Liver (tissue), 9 donors: ENCODE measurements around the gene LARGE1. TPM values are rescaled to one million over a fixed set of nuclear protein-coding genes. Genes with fewer than 3 reads are reported as not detected.

Experiments used
- DNase-seq: peaks from one replicate; pipeline ENCODE4 v3.0.0-alpha.2; 2017; ENCODE audit warnings: low spot score
- H3K27ac ChIP-seq, 2 donors: one replicate each; pipeline ENCODE4 v1.7.0; 2013; ENCODE audit warnings: inconsistent platforms in 2 of 2, low read length in 2 of 2, control low read depth in 1 of 2, low read depth in 1 of 2, mild to moderate bottlenecking in 1 of 2
- H3K27me3 ChIP-seq, 4 donors: one replicate each; pipeline versions ENCODE4 v1.6.1 to v1.7.0; 2013; ENCODE audit warnings: low read length in 3 of 4, inconsistent platforms in 1 of 4, mild to moderate bottlenecking in 1 of 4, moderate library complexity in 1 of 4; ENCODE audit not compliant: control insufficient read depth in 4 of 4, insufficient read depth in 4 of 4
- H3K36me3 ChIP-seq, 4 donors: one replicate each; pipeline versions ENCODE4 v1.6.1 to v1.7.0; 2013; ENCODE audit warnings: low read length in 3 of 4, mild to moderate bottlenecking in 3 of 4, low read depth in 1 of 4, moderate library complexity in 1 of 4; ENCODE audit not compliant: control insufficient read depth in 4 of 4, insufficient read depth in 3 of 4
- H3K4me1 ChIP-seq, 4 donors: one replicate each; pipeline versions ENCODE4 v1.6.1 to v1.7.0; 2013; ENCODE audit warnings: low read length in 3 of 4, mild to moderate bottlenecking in 3 of 4, moderate library complexity in 1 of 4; ENCODE audit not compliant: control insufficient read depth in 4 of 4, insufficient read depth in 4 of 4
- H3K4me3 ChIP-seq, 3 donors: one replicate each; pipeline versions ENCODE4 v1.6.1 to v1.7.0; 2013; ENCODE audit warnings: low read length in 3 of 3, control low read depth in 1 of 3, low read depth in 1 of 3, mild to moderate bottlenecking in 1 of 3
- H3K9ac ChIP-seq, 2 donors: one replicate each; pipeline ENCODE4 v1.7.0; 2013; ENCODE audit warnings: low read length in 2 of 2, mild to moderate bottlenecking in 2 of 2, moderate library complexity in 2 of 2, control low read depth in 1 of 2, low read depth in 1 of 2
- H3K9me3 ChIP-seq, 4 donors: one replicate each; pipeline versions ENCODE4 v1.6.1 to v1.7.0; 2013; ENCODE audit warnings: low read length in 3 of 4; ENCODE audit not compliant: control insufficient read depth in 4 of 4
- FOXA1 ChIP-seq: IDR thresholded peaks from 2 replicates; pipeline ENCODE4 v1.6.1; 2016; ENCODE audit warnings: antibody characterized with exemption
- FOXA2 ChIP-seq: IDR thresholded peaks from 2 replicates; pipeline ENCODE4 v1.6.1; 2016; ENCODE audit warnings: antibody characterized with exemption
- GABPA ChIP-seq, 2 donors: IDR thresholded peaks in 1 of 2; conservative IDR thresholded peaks in 1 of 2; 2 replicates each; pipeline ENCODE4 v1.6.1; 2016; ENCODE audit warnings: antibody characterized with exemption in 2 of 2, mild to moderate bottlenecking in 1 of 2, moderate library complexity in 1 of 2
- HNF4A ChIP-seq, 2 donors: conservative IDR thresholded peaks; 2 replicates each; pipeline ENCODE4 v1.6.1; 2016; ENCODE audit warnings: antibody characterized with exemption in 2 of 2, mild to moderate bottlenecking in 2 of 2
- JUND ChIP-seq, 2 donors: IDR thresholded peaks; 2 replicates each; pipeline ENCODE4 v1.6.1; 2016; ENCODE audit warnings: antibody characterized with exemption in 2 of 2
- NR2F2 ChIP-seq: IDR thresholded peaks from 2 replicates; pipeline ENCODE4 v1.6.1; 2016; ENCODE audit warnings: antibody characterized with exemption
- RAD21 ChIP-seq, 2 donors: IDR thresholded peaks; 2 replicates each; pipeline ENCODE4 v1.6.1; 2016; ENCODE audit warnings: antibody characterized with exemption in 2 of 2, mild to moderate bottlenecking in 2 of 2
- RXRA ChIP-seq, 2 donors: IDR thresholded peaks; 2 replicates each; pipeline ENCODE4 v1.6.1; 2017 to 2018; ENCODE audit warnings: antibody characterized with exemption in 2 of 2, mild to moderate bottlenecking in 1 of 2
- SP1 ChIP-seq: IDR thresholded peaks from 2 replicates; pipeline ENCODE4 v1.6.1; 2018; ENCODE audit warnings: antibody characterized with exemption, mild to moderate bottlenecking
- TAF1 ChIP-seq: conservative IDR thresholded peaks from 2 replicates; pipeline ENCODE4 v1.6.1; 2016; ENCODE audit warnings: antibody characterized with exemption, mild to moderate bottlenecking
- YY1 ChIP-seq: IDR thresholded peaks from 2 replicates; pipeline ENCODE4 v1.6.1; 2016; ENCODE audit warnings: antibody characterized with exemption, mild to moderate bottlenecking
- ZBTB33 ChIP-seq: IDR thresholded peaks from 2 replicates; pipeline ENCODE4 v1.6.1; 2016; ENCODE audit warnings: antibody characterized with exemption
- WGBS: extraction: QIAGEN DNeasy Blood & Tissue Kit; methylation state at CpG from one replicate; pipeline ENCODE4 v1.1.7; 2013; 5-methylcytosine and 5-hydroxymethylcytosine counted together
- polyA plus RNA-seq, 2 donors: library from polyadenylated mRNA; stranded (reverse) in 1 of 2; unstranded in 1 of 2; fragments of 200-250 nt in 1 of 2; fragments of >200 nt in 1 of 2; fragmentation: Nextera tagmentation in 1 of 2; extraction: Ambion mirVana in 1 of 2; gene quantifications; one replicate each; pipeline versions ENCODE4 v1.2.1 to v1.2.3, GENCODE V29; 2013 to 2015
- total RNA-seq, 2 donors: library from RNA; depleted of rRNA; stranded (reverse); fragments of >200 nt; gene quantifications; one replicate each; pipeline ENCODE4 v1.2.3, GENCODE V29; 2014
- TF ChIP-seq, protein P1 (sequence below): fragments of 150-350 bp; IDR thresholded peaks from 2 replicates; pipeline ENCODE4 v1.5.1; 2017; ENCODE audit warnings: improper control_type of control experiment, low read depth, low read length; ENCODE audit not compliant: missing input control
- TF ChIP-seq, protein P2 (sequence below): IDR thresholded peaks from 2 replicates; pipeline ENCODE4 v1.6.1; 2016; ENCODE audit warnings: antibody characterized with exemption
- TF ChIP-seq, protein P3 (sequence below): IDR thresholded peaks from 2 replicates; pipeline ENCODE4 v1.6.1; 2016; ENCODE audit warnings: antibody characterized with exemption, mild to moderate bottlenecking
- donor health status: healthy.
- donor health status: healthy.
- donor health status: healthy.
- donor health status: healthy.
- donor health status: healthy.

Gene LARGE1
- total and polyA plus RNA-seq, 4 donors: 2.3 to 14.1 (median 5.7) TPM

GRCh38 chr22:33382436-33382835, 537.8 kb downstream of the LARGE1 start:
- Histone ChIP-seq H3K4me3 (no peak overlapping the region), H3K27me3 (no peaks in the 10 kb centered on the region), H3K9ac (no peak overlapping the region), H3K4me1 (peaks cover 1 to 28% (median 19%) of the 10 kb centered on the region in 4 donors), H3K27ac (peak overlapping the region in 1 of 2 donors; percentile 48), H3K9me3 (no peaks in the 10 kb centered on the region), H3K36me3 (no peaks in the 10 kb centered on the region)
- 53% methylated on average over 8 of the region's 8 CpGs for WGBS
- no peak for DNase-seq
- no peak for TF ChIP-seq FOXA2
- peak; percentile 9 for TF ChIP-seq SP1
- no peak for TF ChIP-seq GABPA (IDR thresholded peaks at IDR 0.05 in 1 of 2, conservative IDR thresholded peaks at IDR 0.05 in 1 of 2)
- peak; percentile 4 to 43 for TF ChIP-seq RXRA (IDR thresholded peaks at IDR 0.05)
- peak; percentile 6 to 33 for TF ChIP-seq HNF4A (conservative IDR thresholded peaks at IDR 0.05)
- TF ChIP-seq YY1: peak; percentile 77
- no peak for TF ChIP-seq NR2F2
- peak; percentile 30 to 32 for TF ChIP-seq RAD21 (IDR thresholded peaks at IDR 0.05)
- TF ChIP-seq FOXA1: no peak

- H3K36me3 ChIP-seq: no peaks in the 10 kb centered on the region
- 79% methylated on average over 10 of the region's 10 CpGs for WGBS
Measured at GRCh38 chr22:33381531-33382406, 538.5 kb downstream of the LARGE1 start.

More at GRCh38 chr22:33381531-33382406, 538.5 kb downstream of the LARGE1 start:
- DNase-seq: no peak
- H3K4me3 ChIP-seq: no peak overlapping the region
- H3K4me1 ChIP-seq: peaks cover 1 to 28% (median 19%) of the 10 kb centered on the region in 4 donors
- no peak for TF ChIP-seq JUND (IDR thresholded peaks at IDR 0.05)
- TF ChIP-seq NR2F2: no peak
- TF ChIP-seq RAD21 (IDR thresholded peaks at IDR 0.05): no peak
- TF ChIP-seq, protein P1, sequence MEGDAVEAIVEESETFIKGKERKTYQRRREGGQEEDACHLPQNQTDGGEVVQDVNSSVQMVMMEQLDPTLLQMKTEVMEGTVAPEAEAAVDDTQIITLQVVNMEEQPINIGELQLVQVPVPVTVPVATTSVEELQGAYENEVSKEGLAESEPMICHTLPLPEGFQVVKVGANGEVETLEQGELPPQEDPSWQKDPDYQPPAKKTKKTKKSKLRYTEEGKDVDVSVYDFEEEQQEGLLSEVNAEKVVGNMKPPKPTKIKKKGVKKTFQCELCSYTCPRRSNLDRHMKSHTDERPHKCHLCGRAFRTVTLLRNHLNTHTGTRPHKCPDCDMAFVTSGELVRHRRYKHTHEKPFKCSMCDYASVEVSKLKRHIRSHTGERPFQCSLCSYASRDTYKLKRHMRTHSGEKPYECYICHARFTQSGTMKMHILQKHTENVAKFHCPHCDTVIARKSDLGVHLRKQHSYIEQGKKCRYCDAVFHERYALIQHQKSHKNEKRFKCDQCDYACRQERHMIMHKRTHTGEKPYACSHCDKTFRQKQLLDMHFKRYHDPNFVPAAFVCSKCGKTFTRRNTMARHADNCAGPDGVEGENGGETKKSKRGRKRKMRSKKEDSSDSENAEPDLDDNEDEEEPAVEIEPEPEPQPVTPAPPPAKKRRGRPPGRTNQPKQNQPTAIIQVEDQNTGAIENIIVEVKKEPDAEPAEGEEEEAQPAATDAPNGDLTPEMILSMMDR: no peak
- no peak for TF ChIP-seq FOXA1
- no peak for TF ChIP-seq TAF1
- TF ChIP-seq, protein P2, sequence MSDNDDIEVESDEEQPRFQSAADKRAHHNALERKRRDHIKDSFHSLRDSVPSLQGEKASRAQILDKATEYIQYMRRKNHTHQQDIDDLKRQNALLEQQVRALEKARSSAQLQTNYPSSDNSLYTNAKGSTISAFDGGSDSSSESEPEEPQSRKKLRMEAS: no peak
- TF ChIP-seq, protein P3, sequence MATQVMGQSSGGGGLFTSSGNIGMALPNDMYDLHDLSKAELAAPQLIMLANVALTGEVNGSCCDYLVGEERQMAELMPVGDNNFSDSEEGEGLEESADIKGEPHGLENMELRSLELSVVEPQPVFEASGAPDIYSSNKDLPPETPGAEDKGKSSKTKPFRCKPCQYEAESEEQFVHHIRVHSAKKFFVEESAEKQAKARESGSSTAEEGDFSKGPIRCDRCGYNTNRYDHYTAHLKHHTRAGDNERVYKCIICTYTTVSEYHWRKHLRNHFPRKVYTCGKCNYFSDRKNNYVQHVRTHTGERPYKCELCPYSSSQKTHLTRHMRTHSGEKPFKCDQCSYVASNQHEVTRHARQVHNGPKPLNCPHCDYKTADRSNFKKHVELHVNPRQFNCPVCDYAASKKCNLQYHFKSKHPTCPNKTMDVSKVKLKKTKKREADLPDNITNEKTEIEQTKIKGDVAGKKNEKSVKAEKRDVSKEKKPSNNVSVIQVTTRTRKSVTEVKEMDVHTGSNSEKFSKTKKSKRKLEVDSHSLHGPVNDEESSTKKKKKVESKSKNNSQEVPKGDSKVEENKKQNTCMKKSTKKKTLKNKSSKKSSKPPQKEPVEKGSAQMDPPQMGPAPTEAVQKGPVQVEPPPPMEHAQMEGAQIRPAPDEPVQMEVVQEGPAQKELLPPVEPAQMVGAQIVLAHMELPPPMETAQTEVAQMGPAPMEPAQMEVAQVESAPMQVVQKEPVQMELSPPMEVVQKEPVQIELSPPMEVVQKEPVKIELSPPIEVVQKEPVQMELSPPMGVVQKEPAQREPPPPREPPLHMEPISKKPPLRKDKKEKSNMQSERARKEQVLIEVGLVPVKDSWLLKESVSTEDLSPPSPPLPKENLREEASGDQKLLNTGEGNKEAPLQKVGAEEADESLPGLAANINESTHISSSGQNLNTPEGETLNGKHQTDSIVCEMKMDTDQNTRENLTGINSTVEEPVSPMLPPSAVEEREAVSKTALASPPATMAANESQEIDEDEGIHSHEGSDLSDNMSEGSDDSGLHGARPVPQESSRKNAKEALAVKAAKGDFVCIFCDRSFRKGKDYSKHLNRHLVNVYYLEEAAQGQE: no peak
- TF ChIP-seq YY1: no peak
- TF ChIP-seq ZBTB33: no peak
- no peaks in the 10 kb centered on the region for H3K9me3 ChIP-seq
- no peak overlapping the region for H3K9ac ChIP-seq
- H3K27me3 ChIP-seq: no peaks in the 10 kb centered on the region
- no peak overlapping the region for H3K27ac ChIP-seq
